Measurements from ENCODE around the gene ZNF597.

The ZNF597 gene

DNA sequence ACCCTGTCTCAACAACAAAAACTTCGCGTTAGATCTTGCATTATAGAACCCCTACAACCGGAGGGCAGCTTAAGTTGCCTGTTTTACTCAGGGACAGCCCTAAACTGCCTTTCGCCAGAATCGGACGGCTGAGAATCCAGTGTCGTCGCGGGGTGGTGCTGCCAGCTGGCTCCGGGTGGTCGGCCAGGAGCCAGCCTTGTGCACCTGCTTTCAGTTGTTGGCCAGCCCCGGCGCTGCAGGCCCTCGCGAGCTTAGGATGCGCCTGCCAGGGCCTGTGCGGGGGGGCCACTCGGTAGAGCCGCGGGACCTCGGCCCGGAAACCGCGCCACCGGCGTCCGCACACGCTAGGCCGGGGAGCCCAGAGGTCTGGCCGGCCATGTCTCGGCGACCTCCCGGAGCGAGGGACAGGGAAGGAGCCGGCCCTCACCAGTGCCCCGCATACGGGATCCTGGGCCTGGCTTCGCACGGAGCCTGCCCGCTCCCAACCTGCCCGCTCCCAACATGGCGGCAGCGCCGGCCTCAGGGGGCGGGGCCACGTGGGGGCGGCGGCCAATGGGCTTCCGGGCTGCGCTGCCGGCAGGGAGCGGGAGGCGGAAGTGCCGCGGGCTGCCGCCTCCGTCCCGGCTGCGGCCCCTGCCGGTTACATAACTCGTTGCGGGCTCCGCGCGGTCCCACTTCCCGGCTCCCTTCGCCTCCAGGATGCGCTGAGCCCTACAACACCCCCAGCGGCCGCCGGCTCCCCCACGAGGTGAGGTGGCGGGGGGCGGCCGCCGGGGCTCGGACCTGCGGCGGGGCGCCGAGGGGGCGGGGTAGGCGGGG, 14.3 kb upstream of the ZNF597 start:
- in situ Hi-C loops (cut with HindIII; ENCODE audit: low sequenced_read_pairs) = no loop called here

DNA sequence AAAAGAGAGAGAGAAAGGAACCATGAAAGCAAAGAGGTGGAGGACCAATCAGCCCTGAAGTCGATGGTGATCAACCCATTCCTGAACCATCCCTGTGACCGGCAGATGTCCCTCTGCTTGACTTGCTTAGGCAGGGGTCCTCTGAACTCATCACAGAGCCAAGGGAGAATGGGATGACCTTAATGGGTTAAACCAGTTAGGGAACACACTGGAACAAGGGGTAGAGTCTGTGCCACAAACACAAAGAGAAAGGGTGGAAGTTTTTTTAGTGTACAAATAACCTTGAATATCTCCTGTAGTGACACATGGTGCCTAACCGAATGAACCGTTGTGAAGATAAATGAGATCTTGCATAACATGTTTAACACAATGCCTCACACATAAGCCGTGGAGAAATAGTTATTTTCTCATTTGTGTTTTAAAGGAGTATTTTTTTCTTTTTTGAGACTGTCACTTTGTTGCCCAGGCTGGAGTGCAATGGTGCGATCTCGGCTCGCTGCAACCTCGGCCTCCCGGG, 11.4 kb upstream of the ZNF597 start:
- in situ Hi-C loops (cut with HindIII; ENCODE audit: low sequenced_read_pairs) = no loop called here

DNA sequence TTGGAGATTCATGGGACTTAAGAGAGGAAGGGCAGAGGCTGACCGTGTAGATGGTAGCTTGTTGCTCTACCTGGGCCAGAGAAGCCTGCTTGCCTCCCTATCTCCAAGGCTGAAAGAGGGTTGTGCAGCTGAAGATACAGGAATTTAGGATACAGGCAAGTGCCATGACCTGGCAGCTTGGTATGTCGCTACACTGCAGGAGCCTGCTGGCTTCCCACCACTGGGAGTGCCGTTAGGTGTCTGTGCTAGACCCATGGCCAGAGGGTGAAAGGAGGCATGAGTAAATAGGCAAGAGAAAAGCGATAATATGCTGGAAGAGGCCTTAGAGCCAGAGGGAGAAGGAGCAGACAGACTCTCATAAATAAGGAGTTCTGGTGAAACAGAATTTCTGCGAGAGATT, 10.8 kb upstream of the ZNF597 start:
- in situ Hi-C loops (cut with HindIII; ENCODE audit: low sequenced_read_pairs) = no loop called here

DNA sequence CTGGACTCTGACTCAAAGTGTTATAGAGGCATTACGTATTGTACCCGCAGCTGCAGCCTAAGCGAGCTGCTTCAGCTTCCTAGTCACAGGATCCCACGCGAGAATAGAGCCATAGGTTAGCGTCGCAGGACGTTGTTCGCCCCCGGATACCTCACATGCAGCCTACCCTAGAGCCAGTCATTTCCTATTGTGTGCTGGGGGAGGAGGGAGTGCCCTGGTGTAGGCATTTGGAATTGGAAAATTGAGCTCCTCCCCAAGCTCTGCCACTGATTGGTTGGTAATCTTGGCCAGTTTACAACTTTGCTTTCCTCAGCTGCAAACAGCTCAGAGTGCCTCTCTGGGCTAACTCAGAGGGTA, 706 bp upstream of the ZNF597 start:
- in situ Hi-C loops (cut with HindIII; ENCODE audit: low sequenced_read_pairs) = no loop called here

DNA sequence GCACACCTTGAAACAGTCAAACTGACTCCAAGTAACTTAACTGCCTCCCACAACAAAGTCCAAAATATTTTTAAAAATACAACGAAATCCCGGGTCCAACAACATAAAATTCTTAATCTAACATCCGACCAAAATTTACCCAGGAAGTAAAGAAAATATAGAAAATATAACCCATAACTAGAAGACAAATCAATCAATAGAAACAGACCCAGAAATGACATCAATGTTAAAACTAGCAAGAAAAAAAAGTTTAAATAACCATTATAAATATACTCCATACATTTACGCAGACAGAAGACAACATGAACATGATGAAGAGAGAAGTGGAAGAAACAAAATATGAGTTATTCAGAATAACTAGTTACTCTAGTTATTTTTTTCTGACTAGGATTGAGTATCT, 3.7 kb downstream of the ZNF597 start:
- in situ Hi-C loops (cut with HindIII; ENCODE audit: low sequenced_read_pairs) = no loop called here

DNA sequence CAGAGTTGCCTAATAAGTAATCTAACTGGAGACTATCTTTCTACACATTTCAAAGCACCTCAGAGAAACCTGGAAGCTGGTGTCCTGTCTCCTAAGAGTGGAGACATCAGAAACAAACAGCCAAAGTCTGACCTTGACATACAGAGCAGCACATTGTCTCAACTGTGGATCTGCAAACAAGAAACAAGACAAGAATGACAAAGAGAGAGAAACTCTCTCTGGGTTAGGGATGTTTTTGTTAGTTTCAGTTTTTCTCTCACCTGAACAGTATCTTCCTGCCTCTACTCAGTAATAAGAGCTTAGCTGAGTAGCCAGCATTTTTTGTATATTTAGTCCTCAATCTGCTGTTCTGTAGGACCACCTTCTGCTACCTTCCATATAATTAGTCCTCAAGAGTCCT, 8.9 kb downstream of the ZNF597 start:
- in situ Hi-C loops (cut with HindIII; ENCODE audit: low sequenced_read_pairs) = no loop called here

DNA sequence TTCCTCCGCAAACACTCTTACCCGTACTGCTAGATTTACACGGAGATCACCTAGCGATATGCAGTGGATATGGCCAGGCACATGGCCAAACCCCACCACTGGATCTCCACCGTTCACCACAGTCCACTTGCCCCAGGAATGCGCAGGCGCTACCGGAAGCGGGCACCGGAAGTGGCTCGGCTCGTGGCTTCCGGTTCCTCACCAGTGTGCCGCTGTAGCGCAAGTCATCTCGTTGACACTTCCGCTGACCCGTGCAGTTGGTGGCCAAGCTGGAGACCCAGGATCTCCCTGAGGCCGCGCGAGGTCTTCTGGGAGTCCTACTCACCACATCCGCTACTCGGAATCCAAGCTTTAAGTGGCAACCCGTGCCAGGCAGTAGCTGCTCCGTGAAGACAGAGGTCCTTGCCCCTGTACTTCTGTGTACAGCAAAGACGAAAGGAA, 11.5 kb downstream of the ZNF597 start:
- in situ Hi-C loops (cut with HindIII; ENCODE audit: low sequenced_read_pairs) = no loop called here

DNA sequence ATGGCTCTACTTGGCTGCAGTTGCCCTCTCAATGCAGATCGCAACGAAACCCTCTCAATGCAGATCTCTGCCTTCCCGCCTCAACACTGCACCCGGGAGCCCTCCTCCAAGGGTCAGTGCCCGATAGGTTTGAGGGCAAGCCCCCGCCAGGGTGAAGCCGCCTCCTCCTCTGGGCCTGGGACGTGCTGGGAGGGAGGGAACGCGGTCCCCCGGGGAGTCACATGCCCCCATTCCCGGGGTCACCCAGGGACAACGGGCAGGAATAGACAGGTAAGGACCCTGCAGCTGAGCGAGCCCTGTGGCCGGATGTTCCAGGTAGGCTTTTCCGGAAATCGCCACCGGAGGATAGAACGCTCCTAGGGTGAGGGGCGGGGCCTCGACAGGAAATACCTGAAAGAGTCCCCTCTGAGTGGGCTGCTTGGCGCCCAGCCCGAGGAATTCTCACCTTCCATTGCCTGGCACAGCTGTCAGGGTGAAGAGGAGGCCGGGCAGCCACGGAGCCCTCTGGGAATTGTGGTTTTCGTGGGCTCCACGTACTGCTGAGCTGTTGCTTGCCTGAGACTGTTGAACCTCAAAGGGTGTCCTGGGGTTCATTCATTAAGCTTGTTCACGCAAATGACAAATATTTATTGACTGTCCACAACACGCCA, 29.4 kb downstream of the ZNF597 start:
- in situ Hi-C loops (cut with HindIII; ENCODE audit: low sequenced_read_pairs) = no loop called here

DNA sequence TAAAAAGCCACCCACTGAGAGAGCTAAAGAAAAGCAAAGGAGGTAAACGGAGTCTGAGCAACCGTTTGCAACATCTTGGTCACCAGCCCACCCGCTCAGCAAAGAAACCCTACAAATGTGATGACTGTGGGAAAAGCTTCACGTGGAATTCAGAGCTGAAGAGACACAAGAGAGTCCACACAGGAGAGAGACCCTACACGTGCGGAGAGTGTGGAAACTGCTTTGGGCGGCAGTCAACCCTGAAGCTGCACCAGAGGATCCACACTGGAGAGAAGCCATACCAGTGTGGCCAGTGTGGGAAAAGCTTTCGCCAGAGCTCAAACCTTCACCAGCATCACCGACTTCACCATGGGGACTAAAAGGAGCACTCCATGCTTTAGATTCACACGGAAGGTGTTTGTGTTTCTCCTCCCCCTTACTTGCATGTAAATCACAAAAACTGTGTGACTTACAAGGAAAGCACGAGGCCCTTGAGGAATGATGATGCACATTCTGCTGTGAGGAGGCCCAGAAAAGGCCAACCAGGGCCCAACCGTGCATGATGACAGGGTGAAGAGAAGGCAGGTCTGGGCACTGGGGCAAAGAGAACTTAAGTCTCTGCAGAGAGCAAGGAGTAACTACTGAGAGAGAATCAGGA, 34.6 kb downstream of the ZNF597 start:
- in situ Hi-C loops (cut with HindIII; ENCODE audit: low sequenced_read_pairs) = no loop called here

DNA sequence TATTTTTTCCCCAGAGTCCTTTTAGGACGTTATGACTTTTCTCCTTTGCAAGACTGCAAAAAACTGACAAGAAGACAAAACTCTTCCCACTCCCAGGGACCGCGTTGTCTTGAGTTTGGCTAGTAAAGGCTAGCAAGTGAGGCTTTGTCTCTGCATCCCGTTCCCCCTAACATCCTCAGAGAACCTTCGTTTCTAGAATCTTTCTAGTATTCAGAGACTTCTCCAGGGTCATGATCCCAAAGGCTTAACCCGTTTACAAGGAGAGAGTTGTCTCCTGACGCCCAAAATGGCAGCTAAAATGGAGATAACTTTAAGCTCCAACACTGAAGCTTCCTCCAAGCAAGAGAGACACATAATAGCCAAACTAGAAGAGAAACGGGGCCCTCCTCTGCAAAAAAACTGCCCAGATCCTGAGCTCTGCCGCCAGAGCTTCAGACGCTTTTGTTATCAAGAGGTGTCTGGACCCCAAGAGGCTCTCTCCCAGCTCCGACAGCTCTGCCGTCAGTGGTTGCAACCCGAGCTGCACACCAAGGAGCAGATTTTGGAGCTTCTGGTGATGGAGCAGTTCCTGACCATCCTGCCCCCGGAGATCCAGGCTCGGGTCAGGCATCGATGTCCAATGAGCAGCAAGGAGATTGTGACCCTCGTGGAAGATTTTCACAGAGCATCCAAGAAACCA, 41.4 kb downstream of the ZNF597 start:
- in situ Hi-C loops (cut with HindIII; ENCODE audit: low sequenced_read_pairs) = no loop called here

DNA sequence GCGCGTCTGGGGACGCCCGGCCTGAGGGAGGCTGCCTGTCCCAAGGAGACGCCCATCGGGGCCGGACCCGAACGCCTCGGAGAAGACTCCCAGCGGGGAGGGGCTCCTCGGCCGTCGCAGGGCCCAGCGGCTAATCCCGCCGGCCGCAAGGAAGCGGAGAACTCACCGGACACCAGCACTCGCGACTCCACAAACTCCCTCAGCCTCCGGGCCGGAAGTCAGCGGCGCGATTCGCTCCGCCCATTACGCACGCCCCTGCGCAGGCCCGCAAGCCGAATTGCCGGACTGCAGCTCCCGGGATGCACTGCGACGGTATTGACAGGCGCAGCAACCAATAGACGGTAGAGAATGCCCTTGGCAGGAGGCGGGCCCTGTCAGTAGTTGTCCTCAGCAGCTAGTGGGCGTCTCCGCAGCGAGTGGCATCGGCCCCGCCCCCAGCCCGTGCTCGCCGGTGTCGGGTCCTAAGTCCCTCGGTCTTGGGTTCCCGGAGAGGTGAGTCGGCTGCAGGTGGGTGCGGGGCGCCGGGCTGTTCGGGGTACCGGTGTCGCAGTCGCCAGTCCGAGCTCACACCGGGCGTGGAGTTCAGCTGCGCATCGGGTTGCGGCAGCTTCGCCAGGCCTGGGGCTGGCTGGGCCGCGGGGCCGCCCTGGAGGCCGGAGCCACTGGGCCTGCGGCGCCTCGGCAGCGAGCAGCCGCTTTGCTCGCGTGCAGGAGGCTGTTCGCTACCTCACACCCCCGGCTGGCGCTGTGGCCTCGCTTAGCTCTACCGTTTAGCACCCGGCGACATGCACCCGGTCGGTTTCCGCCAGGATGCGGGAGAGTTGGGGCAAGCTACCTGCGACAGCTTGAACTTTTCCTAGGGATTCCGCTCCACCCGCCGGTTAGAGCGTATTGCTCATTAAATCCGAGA, 42.3 kb downstream of the ZNF597 start, which contains the start of the genes ZNF174 and ZSCAN32:
ZNF174 (plus strand) TSS at position 437 of the 910 bp plus-strand sequence. CDS start 790 bp downstream, outside the sequence.
ZSCAN32 (minus strand) TSS at position 226 of the 910 bp plus-strand sequence. CDS start 3,447 bp downstream, outside the sequence.
- in situ Hi-C loops (cut with HindIII; ENCODE audit: low sequenced_read_pairs) = no loop called here

DNA sequence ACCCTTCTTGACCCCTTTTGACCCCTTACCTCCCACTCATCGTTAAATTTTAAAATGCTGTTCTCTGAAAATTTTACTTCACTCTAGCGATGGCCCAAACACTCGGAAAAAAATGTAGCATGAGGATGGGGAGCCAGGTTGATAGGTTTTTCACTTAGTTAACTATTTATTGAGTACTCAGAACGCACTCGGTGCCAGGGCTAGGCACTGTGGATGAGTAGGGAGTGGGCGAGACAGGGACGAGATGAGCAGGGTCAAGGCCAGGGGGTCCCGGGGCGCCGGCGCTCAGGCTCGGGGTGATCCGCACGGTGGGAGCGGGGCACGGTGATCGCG, 42.9 kb downstream of the ZNF597 start:
- in situ Hi-C loops (cut with HindIII; ENCODE audit: low sequenced_read_pairs) = no loop called here

DNA sequence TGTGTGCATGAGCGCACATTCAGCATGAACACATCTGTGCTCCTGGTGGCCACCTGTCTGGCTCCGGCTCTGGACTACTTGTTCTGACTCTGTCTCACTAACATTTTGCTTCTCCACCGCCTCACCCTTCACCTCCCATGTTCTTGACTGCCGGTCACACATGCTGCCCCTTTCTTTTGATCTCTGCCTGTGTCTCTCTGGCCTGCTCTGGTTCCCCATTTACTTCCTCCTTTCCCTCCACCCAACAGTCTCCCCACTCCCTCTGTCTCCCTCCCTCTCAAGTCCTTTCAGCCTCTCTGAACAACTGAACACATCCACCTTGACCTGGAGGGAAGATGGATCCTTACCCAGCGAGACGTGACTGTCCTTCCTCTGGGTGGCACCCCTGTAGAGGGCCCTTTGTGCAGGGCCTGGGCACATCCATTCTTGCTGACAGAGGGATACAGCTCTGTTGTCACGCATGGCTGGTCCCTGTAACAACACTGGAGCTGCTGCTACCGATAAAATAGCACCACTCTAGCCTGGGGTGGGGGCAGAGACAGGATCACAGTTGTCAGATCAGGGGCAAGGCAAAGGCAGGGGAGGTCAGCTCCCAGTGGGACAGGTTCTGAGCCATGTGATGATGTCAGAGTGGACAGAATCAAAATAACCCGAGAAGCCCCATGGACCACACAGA, 53.5 kb downstream of the ZNF597 start:
- in situ Hi-C loops (cut with HindIII; ENCODE audit: low sequenced_read_pairs) = no loop called here

DNA sequence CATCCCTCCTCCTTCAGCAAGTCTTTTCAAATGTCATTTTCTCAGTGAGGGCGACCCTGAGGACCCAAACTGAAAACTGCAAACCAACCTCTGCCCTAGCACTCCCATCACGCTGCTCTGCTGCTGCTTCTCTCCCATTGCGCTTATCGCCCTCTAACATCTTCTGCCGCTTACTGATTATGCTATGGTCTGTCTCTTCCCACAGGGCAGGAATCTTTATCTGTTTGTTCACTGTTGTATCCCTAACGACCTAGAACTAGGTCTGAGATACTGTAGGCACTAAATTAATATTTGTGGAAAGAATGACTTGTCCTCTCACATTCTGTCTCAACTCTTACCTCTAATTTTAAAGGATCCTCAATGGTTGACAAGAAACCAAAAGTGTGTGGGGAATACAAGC, 55.0 kb downstream of the ZNF597 start:
- in situ Hi-C loops (cut with HindIII; ENCODE audit: low sequenced_read_pairs) = no loop called here

DNA sequence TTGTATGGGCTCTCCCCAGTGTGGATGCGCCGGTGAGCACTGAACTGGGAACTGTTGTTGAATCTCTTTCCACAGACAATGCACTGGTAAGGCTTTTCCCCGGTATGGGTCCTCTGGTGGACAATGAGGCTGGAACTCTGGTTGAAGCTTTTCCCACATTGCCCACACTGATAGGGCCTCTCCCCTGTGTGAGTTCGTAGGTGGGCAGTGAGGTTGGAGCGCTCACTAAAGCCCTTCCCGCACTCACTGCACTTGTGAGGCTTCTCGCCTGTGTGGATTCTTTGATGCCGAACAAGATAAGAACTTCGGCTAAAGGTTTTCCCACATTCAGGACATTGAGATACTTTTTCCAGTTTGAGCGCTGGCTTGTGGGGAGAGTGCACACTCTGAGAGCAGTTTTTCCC, 60.3 kb downstream of the ZNF597 start:
- in situ Hi-C loops (cut with HindIII; ENCODE audit: low sequenced_read_pairs) = no loop called here
